Mesendoderm (in vitro differentiated cells): Measurements from ENCODE around the gene RXYLT1.

Experiments used
- DNase-seq: peaks from one replicate; pipeline ENCODE4 v3.0.0; 2013
- H2AK5ac ChIP-seq: 2 replicates; pipeline ENCODE4 v1.6.1; 2013; ENCODE audit warnings: low read length, inconsistent platforms
- H2BK120ac ChIP-seq: 2 replicates; pipeline ENCODE4 v1.6.1; 2013; ENCODE audit warnings: low read depth, mild to moderate bottlenecking, low read length, moderate library complexity, mixed read lengths
- H2BK15ac ChIP-seq: replicated peaks from 2 replicates; pipeline ENCODE4 v1.6.1; 2013; ENCODE audit warnings: low read depth, mild to moderate bottlenecking, moderate library complexity
- H2BK5ac ChIP-seq: 2 replicates; pipeline ENCODE4 v1.6.1; 2013; ENCODE audit warnings: low read length, inconsistent platforms
- H3K18ac ChIP-seq: 2 replicates; pipeline ENCODE4 v1.6.1; 2013; ENCODE audit warnings: mild to moderate bottlenecking, low read length, mixed read lengths
- H3K23ac ChIP-seq: one replicate; pipeline ENCODE4 v1.6.1; 2013; ENCODE audit warnings: low read length
- H3K27ac ChIP-seq: 2 replicates; pipeline ENCODE4 v1.5.1; 2013; ENCODE audit warnings: low read depth, mild to moderate bottlenecking, inconsistent platforms, low read length, moderate library complexity
- H3K27me3 ChIP-seq: 2 replicates; pipeline ENCODE4 v1.6.1; 2013; ENCODE audit warnings: low read length, control low read depth, mild to moderate bottlenecking, inconsistent platforms; ENCODE audit not compliant: insufficient read depth, poor library complexity
- H3K36me3 ChIP-seq: 2 replicates; pipeline ENCODE4 v1.6.1; 2013; ENCODE audit warnings: low read length, inconsistent platforms; ENCODE audit not compliant: control insufficient read depth, insufficient read depth
- H3K4ac ChIP-seq: one replicate; pipeline ENCODE4 v1.6.1; 2013; ENCODE audit warnings: low read depth, mild to moderate bottlenecking, low read length, moderate library complexity
- H3K4me1 ChIP-seq: 2 replicates; pipeline ENCODE4 v1.6.1; 2013; ENCODE audit warnings: low read depth, low read length, inconsistent platforms; ENCODE audit not compliant: control insufficient read depth
- H3K4me2 ChIP-seq: 2 replicates; pipeline ENCODE4 v1.6.1; 2013; ENCODE audit warnings: low read length
- H3K4me3 ChIP-seq: 2 replicates; pipeline ENCODE4 v1.5.1; 2013; ENCODE audit warnings: mild to moderate bottlenecking, low read length
- H3K56ac ChIP-seq: one replicate; pipeline ENCODE4 v1.6.1; 2013; ENCODE audit warnings: low read length
- H3K79me1 ChIP-seq: 2 replicates; pipeline ENCODE4 v1.6.1; 2013; ENCODE audit warnings: low read length, inconsistent platforms
- H3K79me2 ChIP-seq: 2 replicates; pipeline ENCODE4 v1.6.1; 2013; ENCODE audit warnings: mild to moderate bottlenecking, low read length; ENCODE audit not compliant: control insufficient read depth, insufficient read depth
- H3K9ac ChIP-seq: 2 replicates; pipeline ENCODE4 v1.6.1; 2013; ENCODE audit warnings: low read length, inconsistent platforms
- H4K5ac ChIP-seq: one replicate; pipeline ENCODE4 v1.6.1; 2013; ENCODE audit warnings: low read length
- H4K8ac ChIP-seq: one replicate; pipeline ENCODE4 v1.6.1; 2013; ENCODE audit warnings: low read depth, mild to moderate bottlenecking, control low read depth, low read length, moderate library complexity
- WGBS: extraction: QIAGEN DNeasy Blood & Tissue Kit; methylation state at CpG from one replicate; pipeline ENCODE4 v1.1.7; 2013; ENCODE audit warnings: low lambda C conversion rate, missing lambda C conversion rate; ENCODE audit not compliant: insufficient coverage; ENCODE audit errors: extremely low coverage; 5-methylcytosine and 5-hydroxymethylcytosine counted together

Gene RXYLT1

GRCh38 chr12:63804746-63805145 lies 25.0 kb downstream of the RXYLT1 start:
- no peak overlapping the region for H4K5ac ChIP-seq
- H3K23ac ChIP-seq: no peak overlapping the region
- no peak overlapping the region for H4K8ac ChIP-seq
- no peak for DNase-seq
- no peaks in the 10 kb centered on the region for H3K27me3 ChIP-seq
- no peaks in the 10 kb centered on the region for H3K36me3 ChIP-seq
- H2BK120ac ChIP-seq: no peak overlapping the region
- no peak overlapping the region for H3K18ac ChIP-seq
- no peak overlapping the region for H2BK15ac ChIP-seq
- no peaks in the 10 kb centered on the region for H3K79me2 ChIP-seq
- no peaks in the 10 kb centered on the region for H3K79me1 ChIP-seq
- H3K27ac ChIP-seq: no peak overlapping the region
- H3K56ac ChIP-seq: no peak overlapping the region
- H3K9ac ChIP-seq: no peak overlapping the region
- H3K4me1 ChIP-seq: no peaks in the 10 kb centered on the region
- H2BK5ac ChIP-seq: no peak overlapping the region
- H3K4me3 ChIP-seq: no peak overlapping the region
- no peak overlapping the region for H2AK5ac ChIP-seq
- H3K4me2 ChIP-seq: no peak overlapping the region
- no peak overlapping the region for H3K4ac ChIP-seq
- no CpG with 5 or more reads among the region's 2 CpGs for WGBS

DNA sequence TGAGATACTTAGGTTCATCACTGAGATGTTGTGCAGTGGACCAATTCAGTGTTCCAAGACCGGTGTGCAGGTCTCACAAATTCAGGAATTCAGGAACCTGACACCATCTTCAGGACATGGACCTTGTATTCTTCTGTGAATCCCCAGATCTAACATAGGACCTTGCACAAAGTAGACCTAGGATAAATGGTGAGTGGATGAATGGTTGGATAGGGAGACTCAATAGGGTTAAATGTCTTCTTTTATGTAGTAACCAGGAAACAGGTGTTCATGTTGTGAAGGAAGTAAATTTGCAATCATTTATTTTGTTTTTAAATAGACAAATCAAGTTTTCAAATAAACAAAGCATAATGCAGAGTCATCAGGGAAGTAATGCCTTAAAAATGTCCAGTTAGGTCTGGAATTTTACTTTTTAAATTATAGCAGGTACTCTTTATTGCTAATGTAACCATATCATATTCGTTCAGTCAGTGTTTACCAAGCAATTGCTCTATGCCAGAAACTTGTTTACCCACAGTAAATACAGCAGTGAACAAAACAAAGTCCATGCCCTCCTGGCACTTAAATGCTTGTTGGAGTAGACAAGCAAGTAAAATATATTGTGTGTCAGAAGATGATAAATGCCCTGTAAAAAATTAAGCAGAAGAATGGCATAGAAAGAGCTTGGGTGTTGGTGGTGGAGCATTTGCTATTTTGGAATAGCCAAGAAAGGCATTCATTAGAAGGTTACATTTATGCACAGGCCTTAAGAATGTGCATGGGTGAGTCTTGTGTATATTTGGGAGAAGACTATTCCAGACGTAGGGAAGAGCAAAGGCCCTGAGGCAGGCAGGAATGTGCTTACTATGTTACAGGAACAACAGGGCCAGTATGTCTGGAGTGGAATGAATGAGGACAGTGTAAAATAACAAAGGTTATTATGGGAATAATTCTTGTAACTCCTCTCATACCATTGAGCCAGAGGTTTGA lies 26.3 kb downstream of the RXYLT1 start:
- H3K18ac ChIP-seq: no peak overlapping the region
- no peak overlapping the region for H3K4me2 ChIP-seq
- no peak overlapping the region for H2BK5ac ChIP-seq
- no peak overlapping the region for H3K27ac ChIP-seq
- no peak overlapping the region for H4K8ac ChIP-seq
- H3K79me2 ChIP-seq: no peaks in the 10 kb centered on the region
- H2BK15ac ChIP-seq: no peak overlapping the region
- H3K27me3 ChIP-seq: no peaks in the 10 kb centered on the region
- H3K23ac ChIP-seq: no peak overlapping the region
- H3K56ac ChIP-seq: no peak overlapping the region
- H2BK120ac ChIP-seq: no peak overlapping the region
- H3K4me3 ChIP-seq: no peak overlapping the region
- no peaks in the 10 kb centered on the region for H3K79me1 ChIP-seq
- H2AK5ac ChIP-seq: no peak overlapping the region
- H3K36me3 ChIP-seq: no peaks in the 10 kb centered on the region
- no peaks in the 10 kb centered on the region for H3K4me1 ChIP-seq
- no CpG with 5 or more reads among the region's 3 CpGs for WGBS
- no peak overlapping the region for H4K5ac ChIP-seq
- H3K9ac ChIP-seq: no peak overlapping the region
- no peak for DNase-seq
- no peak overlapping the region for H3K4ac ChIP-seq

GRCh38 chr12:63808631-63809030 lies 28.9 kb downstream of the RXYLT1 start:
- Histone ChIP-seq H3K79me2 (no peaks in the 10 kb centered on the region), H3K4me3 (no peak overlapping the region), H3K79me1 (no peaks in the 10 kb centered on the region), H3K56ac (no peak overlapping the region), H3K36me3 (no peaks in the 10 kb centered on the region), H3K9ac (no peak overlapping the region), H3K27ac (no peak overlapping the region), H3K18ac (no peak overlapping the region), H2AK5ac (no peak overlapping the region), H3K4ac (no peak overlapping the region), H4K5ac (no peak overlapping the region), H3K27me3 (no peaks in the 10 kb centered on the region), H4K8ac (no peak overlapping the region), H3K4me2 (no peak overlapping the region), H2BK15ac (no peak overlapping the region), H2BK5ac (no peak overlapping the region), H3K4me1 (no peaks in the 10 kb centered on the region), H2BK120ac (no peak overlapping the region), H3K23ac (no peak overlapping the region)
- DNase-seq: no peak
- WGBS: no CpG with 5 or more reads among the region's 5 CpGs

- H4K8ac ChIP-seq: no peak overlapping the region
- H2AK5ac ChIP-seq: no peak overlapping the region
- WGBS: no CpG with 5 or more reads among the region's 4 CpGs
- no peak overlapping the region for H2BK5ac ChIP-seq
- H3K79me2 ChIP-seq: no peaks in the 10 kb centered on the region
- no peaks in the 10 kb centered on the region for H3K36me3 ChIP-seq
- no peak overlapping the region for H3K4me2 ChIP-seq
- H3K18ac ChIP-seq: no peak overlapping the region
- H3K56ac ChIP-seq: no peak overlapping the region
- H3K27me3 ChIP-seq: no peaks in the 10 kb centered on the region
- no peaks in the 10 kb centered on the region for H3K4me1 ChIP-seq
- no peak for DNase-seq
- H2BK15ac ChIP-seq: no peak overlapping the region
- H4K5ac ChIP-seq: no peak overlapping the region
- no peak overlapping the region for H3K9ac ChIP-seq
- no peaks in the 10 kb centered on the region for H3K79me1 ChIP-seq
- no peak overlapping the region for H3K27ac ChIP-seq
- no peak overlapping the region for H2BK120ac ChIP-seq
- no peak overlapping the region for H3K23ac ChIP-seq
- H3K4me3 ChIP-seq: no peak overlapping the region
- H3K4ac ChIP-seq: no peak overlapping the region
These were observed 29.9 kb downstream of the RXYLT1 start for GRCh38 chr12:63809566-63809965.

DNA sequence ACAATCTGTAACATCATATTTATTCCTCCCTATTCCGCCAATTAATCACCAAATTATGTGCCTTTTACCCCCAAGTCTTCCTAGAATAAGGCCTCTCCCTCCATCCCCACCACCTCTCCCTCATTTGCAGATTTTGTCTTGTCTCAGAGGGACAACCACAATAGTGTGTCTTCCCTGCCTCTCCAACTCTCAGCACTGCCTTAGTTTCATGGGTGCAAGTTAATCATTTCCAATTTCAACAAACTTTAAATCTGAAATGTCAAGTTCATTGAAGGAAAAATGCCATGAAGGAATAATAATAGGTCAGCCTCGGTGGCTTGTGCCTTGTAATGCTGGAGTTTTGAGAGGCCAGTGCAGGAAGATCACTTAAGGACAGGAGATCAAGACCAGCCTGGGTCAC lies 31.6 kb downstream of the RXYLT1 start:
- Histone ChIP-seq H3K18ac (no peak overlapping the region), H3K4ac (no peak overlapping the region), H3K56ac (no peak overlapping the region), H3K9ac (no peak overlapping the region), H3K27me3 (no peaks in the 10 kb centered on the region), H3K4me3 (no peak overlapping the region), H3K23ac (no peak overlapping the region), H3K36me3 (no peaks in the 10 kb centered on the region), H4K8ac (no peak overlapping the region), H3K79me1 (no peaks in the 10 kb centered on the region), H4K5ac (no peak overlapping the region), H2AK5ac (no peak overlapping the region), H3K79me2 (no peaks in the 10 kb centered on the region), H3K4me2 (no peak overlapping the region), H3K27ac (no peak overlapping the region), H2BK120ac (no peak overlapping the region), H2BK5ac (no peak overlapping the region), H2BK15ac (no peak overlapping the region), H3K4me1 (no peaks in the 10 kb centered on the region)
- DNase-seq: no peak
- 100% methylated on average over 1 of the region's 2 CpGs for WGBS

DNA sequence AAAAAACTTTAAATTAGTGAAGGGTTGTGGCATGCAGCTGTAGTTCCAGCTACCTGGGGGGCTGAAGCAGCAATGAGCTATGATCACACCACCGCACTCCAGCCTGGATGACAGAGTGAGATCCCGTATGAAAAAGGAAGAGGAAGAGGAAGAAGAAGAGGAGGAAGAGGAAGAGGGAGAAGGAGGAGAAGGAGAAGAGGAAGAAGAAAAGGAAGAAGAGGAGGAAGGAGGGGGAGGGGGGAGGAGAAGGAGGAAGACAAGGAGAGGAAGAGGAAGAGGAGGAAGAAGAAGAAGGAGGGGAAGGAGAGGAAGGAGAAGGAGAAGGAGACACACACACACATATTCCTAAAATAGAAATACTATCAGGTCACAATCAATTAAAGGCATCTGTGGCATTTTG lies 32.0 kb downstream of the RXYLT1 start:
- H3K4me1 ChIP-seq: no peaks in the 10 kb centered on the region
- DNase-seq: no peak
- H4K5ac ChIP-seq: no peak overlapping the region
- H4K8ac ChIP-seq: no peak overlapping the region
- H3K18ac ChIP-seq: no peak overlapping the region
- H3K23ac ChIP-seq: no peak overlapping the region
- no peak overlapping the region for H2BK120ac ChIP-seq
- H3K79me1 ChIP-seq: no peaks in the 10 kb centered on the region
- no peak overlapping the region for H2BK5ac ChIP-seq
- H3K9ac ChIP-seq: no peak overlapping the region
- H3K56ac ChIP-seq: no peak overlapping the region
- WGBS: no CpG with 5 or more reads among the region's 2 CpGs
- H3K27me3 ChIP-seq: no peaks in the 10 kb centered on the region
- H3K4ac ChIP-seq: no peak overlapping the region
- H3K27ac ChIP-seq: no peak overlapping the region
- H2AK5ac ChIP-seq: no peak overlapping the region
- H3K4me3 ChIP-seq: no peak overlapping the region
- H2BK15ac ChIP-seq: no peak overlapping the region
- H3K4me2 ChIP-seq: no peak overlapping the region
- no peaks in the 10 kb centered on the region for H3K79me2 ChIP-seq
- H3K36me3 ChIP-seq: no peaks in the 10 kb centered on the region
